H9 (cell line): ENCODE results near the gene PTOV1. TPM values are rescaled to one million over a fixed set of nuclear protein-coding genes. Genes with fewer than 3 reads are reported as not detected.

Experiments
- DNase-seq: peaks from one replicate; pipeline ENCODE4 v3.0.0-alpha.2; 2017
- H2AFZ ChIP-seq: one replicate; pipeline ENCODE4 v1.6.1; 2013; ENCODE audit warnings: mild to moderate bottlenecking, low read length, control low read depth, moderate library complexity
- H2AK5ac ChIP-seq: 2 replicates; pipeline ENCODE4 v1.6.1; 2013; ENCODE audit warnings: low read length, control low read depth, mixed read lengths; ENCODE audit not compliant: insufficient read length
- H2BK120ac ChIP-seq: one replicate; pipeline ENCODE4 v1.6.1; 2013; ENCODE audit warnings: low read depth, mild to moderate bottlenecking, low read length, control low read depth, inconsistent platforms; ENCODE audit not compliant: poor library complexity, severe bottlenecking
- H2BK12ac ChIP-seq: 2 replicates; pipeline ENCODE4 v1.6.1; 2013; ENCODE audit warnings: low read length, control low read depth, mixed read lengths, low read depth; ENCODE audit not compliant: insufficient read length
- H2BK15ac ChIP-seq: 2 replicates; pipeline ENCODE4 v1.6.1; 2013; ENCODE audit warnings: low read depth, low read length, control low read depth
- H2BK20ac ChIP-seq: one replicate; pipeline ENCODE4 v1.6.1; 2013; ENCODE audit warnings: low read depth, mild to moderate bottlenecking, low read length, control low read depth, inconsistent platforms; ENCODE audit not compliant: poor library complexity, severe bottlenecking
- H2BK5ac ChIP-seq: 2 replicates; pipeline ENCODE4 v1.6.1; 2013; ENCODE audit warnings: low read length, control low read depth, mixed read lengths; ENCODE audit not compliant: insufficient read length
- H3K14ac ChIP-seq: 2 replicates; pipeline ENCODE4 v1.6.1; 2013; ENCODE audit warnings: low read length, control low read depth; ENCODE audit not compliant: insufficient read depth
- H3K18ac ChIP-seq: 2 replicates; pipeline ENCODE4 v1.6.1; 2013; ENCODE audit warnings: low read depth, mild to moderate bottlenecking, mixed read lengths, low read length, control low read depth; ENCODE audit not compliant: insufficient read length
- H3K23ac ChIP-seq: 2 replicates; pipeline ENCODE4 v1.6.1; 2013; ENCODE audit warnings: low read length, control low read depth, mixed read lengths, low read depth; ENCODE audit not compliant: insufficient read length
- H3K23me2 ChIP-seq: 2 replicates; pipeline ENCODE4 v1.6.1; 2013; ENCODE audit warnings: low read depth, mild to moderate bottlenecking, mixed read lengths, low read length, control low read depth; ENCODE audit not compliant: insufficient read length, poor library complexity, severe bottlenecking
- H3K27ac ChIP-seq: 2 replicates; pipeline ENCODE4 v1.5.1; 2013; ENCODE audit warnings: low read length, control low read depth, mixed read lengths, low read depth; ENCODE audit not compliant: insufficient read length
- H3K27me3 ChIP-seq: 2 replicates; pipeline ENCODE4 v1.6.1; 2013; ENCODE audit warnings: low read length, control low read depth, inconsistent platforms; ENCODE audit not compliant: insufficient read depth
- H3K4ac ChIP-seq: 2 replicates; pipeline ENCODE4 v1.6.1; 2013; ENCODE audit warnings: low read depth, mild to moderate bottlenecking, control low read depth, inconsistent platforms, low read length, moderate library complexity
- H3K4me1 ChIP-seq: 2 replicates; pipeline ENCODE4 v1.6.1; 2013; ENCODE audit warnings: low read length, control low read depth, inconsistent platforms; ENCODE audit not compliant: insufficient read depth
- H3K4me2 ChIP-seq: 2 replicates; pipeline ENCODE4 v1.6.1; 2013; ENCODE audit warnings: low read length, control low read depth, mixed read lengths; ENCODE audit not compliant: insufficient read length, insufficient read depth
- H3K56ac ChIP-seq: 2 replicates; pipeline ENCODE4 v1.6.1; 2013; ENCODE audit warnings: low read depth, mild to moderate bottlenecking, mixed read lengths, low read length, control low read depth; ENCODE audit not compliant: insufficient read length
- H3K79me1 ChIP-seq: 2 replicates; pipeline ENCODE4 v1.6.1; 2013; ENCODE audit warnings: low read depth, mild to moderate bottlenecking, moderate library complexity, low read length, control low read depth, inconsistent platforms; ENCODE audit not compliant: insufficient read depth, poor library complexity, severe bottlenecking
- H3K79me2 ChIP-seq: 2 replicates; pipeline ENCODE4 v1.6.1; 2013; ENCODE audit warnings: low read length, control low read depth, inconsistent platforms; ENCODE audit not compliant: insufficient read depth
- H3K9ac ChIP-seq: 2 replicates; pipeline ENCODE4 v1.6.1; 2013; ENCODE audit warnings: low read length, control low read depth, mixed read lengths; ENCODE audit not compliant: insufficient read length; ENCODE audit errors: extremely low read depth
- H3K9me3 ChIP-seq: one replicate; pipeline ENCODE4 v1.6.1; 2013; ENCODE audit warnings: low read depth, low read length, inconsistent platforms; ENCODE audit not compliant: control insufficient read depth
- H3T11ph ChIP-seq: one replicate; pipeline ENCODE4 v1.6.1; 2013; ENCODE audit warnings: mild to moderate bottlenecking, low read length, control low read depth, inconsistent platforms
- H4K20me1 ChIP-seq: one replicate; pipeline ENCODE4 v1.6.1; 2013; ENCODE audit not compliant: control insufficient read depth, insufficient read length, insufficient read depth
- H4K5ac ChIP-seq: 2 replicates; pipeline ENCODE4 v1.6.1; 2013; ENCODE audit warnings: low read depth, mild to moderate bottlenecking, mixed read lengths, low read length, control low read depth; ENCODE audit not compliant: insufficient read length
- H4K8ac ChIP-seq: replicated peaks from 2 replicates; pipeline ENCODE4 v1.6.1; 2013; ENCODE audit warnings: low read length, control low read depth, mixed read lengths, low read depth; ENCODE audit not compliant: insufficient read length
- H4K91ac ChIP-seq: 2 replicates; pipeline ENCODE4 v1.6.1; 2013; ENCODE audit warnings: low read depth, mild to moderate bottlenecking, moderate library complexity, mixed read lengths, low read length, control low read depth; ENCODE audit not compliant: insufficient read length
- H3K27ac Mint-ChIP-seq, 3 experiments: 2 replicates in 2 of 3; 3 replicates in 1 of 3; pipeline ENCODE4 v1.8.0; 2020 to 2021; ENCODE audit warnings: mixed read lengths in 3 of 3, mild to moderate bottlenecking in 1 of 3, moderate library complexity in 1 of 3
- H3K27me3 Mint-ChIP-seq: 2 replicates; pipeline ENCODE4 v1.8.0; 2021; ENCODE audit warnings: low read depth, mild to moderate bottlenecking, moderate library complexity, mixed read lengths
- H3K36me3 Mint-ChIP-seq, 3 experiments: 2 replicates in 2 of 3; 3 replicates in 1 of 3; pipeline ENCODE4 v1.8.0; 2020 to 2021; ENCODE audit warnings: low read depth in 3 of 3, mixed read lengths in 3 of 3; ENCODE audit not compliant: insufficient read depth in 1 of 3
- H3K4me1 Mint-ChIP-seq, 2 experiments: 2 replicates each; pipeline ENCODE4 v1.8.0; 2020; ENCODE audit warnings: mixed read lengths in 2 of 2
- H3K4me3 Mint-ChIP-seq, 2 experiments: 2 replicates in 1 of 2; 3 replicates in 1 of 2; pipeline ENCODE4 v1.8.0; 2020 to 2021; ENCODE audit warnings: mild to moderate bottlenecking in 2 of 2, mixed read lengths in 2 of 2, moderate library complexity in 1 of 2
- H3K9me3 Mint-ChIP-seq, 2 experiments: 2 replicates in 1 of 2; 3 replicates in 1 of 2; pipeline ENCODE4 v1.8.0; 2020; ENCODE audit warnings: mild to moderate bottlenecking in 2 of 2, mixed read lengths in 2 of 2, moderate library complexity in 1 of 2
- WGBS: extraction: QIAGEN DNeasy Blood & Tissue Kit; methylation state at CpG from one replicate; pipeline ENCODE4 v1.1.7; 2013; ENCODE audit warnings: missing lambda C conversion rate, low lambda C conversion rate, mixed read lengths; ENCODE audit not compliant: insufficient read length; ENCODE audit errors: extremely low coverage; 5-methylcytosine and 5-hydroxymethylcytosine counted together
- total RNA-seq: library from RNA; stranded (reverse); gene quantifications from 2 replicates; pipeline ENCODE4 v1.2.1, GENCODE V29; 2021
- TF ChIP-seq, protein P1 (sequence below): fragments of 200-600 bp; sonication (generic); conservative IDR thresholded peaks from 3 replicates; pipeline ENCODE4 v1.8.0; 2021; ENCODE audit warnings: antibody characterized with exemption, mild to moderate bottlenecking

The PTOV1 gene
- total RNA-seq, 1 experiment from 2014 or later, result 309 TPM

DNA sequence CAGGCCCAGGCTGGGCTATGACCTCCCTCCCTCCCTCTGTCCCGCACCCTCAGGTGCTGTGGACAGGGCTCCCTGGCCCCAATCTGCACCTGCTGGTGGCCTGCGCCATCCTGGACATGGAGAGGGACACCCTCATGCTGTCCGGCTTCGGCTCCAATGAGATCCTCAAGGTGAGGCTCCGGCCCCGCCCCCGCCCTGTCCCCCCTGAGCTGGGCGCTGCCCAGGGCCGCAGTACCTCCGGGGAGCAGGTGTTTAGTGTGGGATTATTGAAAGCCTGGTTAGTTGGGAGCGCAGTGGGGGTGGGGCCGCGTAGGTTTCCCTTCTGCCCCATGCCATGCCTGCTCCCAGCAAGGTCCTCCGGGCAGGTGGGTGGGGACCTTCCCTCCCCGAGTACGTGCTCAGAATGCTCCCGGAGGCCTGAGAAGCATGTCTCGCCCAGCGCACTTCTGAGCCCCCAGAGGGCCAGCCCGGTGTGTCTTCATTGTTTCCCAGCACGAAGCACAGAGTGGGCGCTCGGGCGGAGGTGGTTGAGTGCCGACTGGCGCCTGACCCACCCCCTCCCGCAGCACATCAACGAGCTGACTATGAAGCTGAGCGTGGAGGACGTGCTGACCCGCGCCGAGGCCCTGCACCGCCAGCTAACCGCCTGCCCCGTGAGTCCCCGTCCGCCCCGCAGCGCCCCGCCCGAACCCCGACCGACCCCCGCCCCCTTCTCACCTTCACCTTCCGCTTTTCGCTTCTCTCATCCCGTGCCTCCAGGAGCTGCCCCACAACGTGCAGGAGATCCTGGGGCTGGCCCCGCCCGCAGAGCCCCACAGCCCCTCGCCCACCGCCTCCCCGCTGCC is 36.9 kb downstream of the PTOV1 start:
- H3K14ac ChIP-seq, result no peak overlapping the region
- no peaks in the 10 kb centered on the region for H3K79me1 ChIP-seq
- H3K9me3 ChIP-seq, result no peaks in the 10 kb centered on the region
- H2BK5ac ChIP-seq, result no peak overlapping the region
- H2BK20ac ChIP-seq, result no peak overlapping the region
- H3K27me3 ChIP-seq, result no peaks in the 10 kb centered on the region; the same call in 1 of the 2 replicates
- H2BK12ac ChIP-seq, result no peak overlapping the region
- H2AFZ ChIP-seq, result no peak overlapping the region
- no peak overlapping the region for H3K27ac ChIP-seq
- no peak overlapping the region for H4K5ac ChIP-seq
- no peak overlapping the region for H4K91ac ChIP-seq
- H2BK120ac ChIP-seq, result no peak overlapping the region
- H4K8ac ChIP-seq, result no peak overlapping the region
- TF ChIP-seq, protein P1, sequence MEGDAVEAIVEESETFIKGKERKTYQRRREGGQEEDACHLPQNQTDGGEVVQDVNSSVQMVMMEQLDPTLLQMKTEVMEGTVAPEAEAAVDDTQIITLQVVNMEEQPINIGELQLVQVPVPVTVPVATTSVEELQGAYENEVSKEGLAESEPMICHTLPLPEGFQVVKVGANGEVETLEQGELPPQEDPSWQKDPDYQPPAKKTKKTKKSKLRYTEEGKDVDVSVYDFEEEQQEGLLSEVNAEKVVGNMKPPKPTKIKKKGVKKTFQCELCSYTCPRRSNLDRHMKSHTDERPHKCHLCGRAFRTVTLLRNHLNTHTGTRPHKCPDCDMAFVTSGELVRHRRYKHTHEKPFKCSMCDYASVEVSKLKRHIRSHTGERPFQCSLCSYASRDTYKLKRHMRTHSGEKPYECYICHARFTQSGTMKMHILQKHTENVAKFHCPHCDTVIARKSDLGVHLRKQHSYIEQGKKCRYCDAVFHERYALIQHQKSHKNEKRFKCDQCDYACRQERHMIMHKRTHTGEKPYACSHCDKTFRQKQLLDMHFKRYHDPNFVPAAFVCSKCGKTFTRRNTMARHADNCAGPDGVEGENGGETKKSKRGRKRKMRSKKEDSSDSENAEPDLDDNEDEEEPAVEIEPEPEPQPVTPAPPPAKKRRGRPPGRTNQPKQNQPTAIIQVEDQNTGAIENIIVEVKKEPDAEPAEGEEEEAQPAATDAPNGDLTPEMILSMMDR, result no peak
- H3K4me1 ChIP-seq, result no peaks in the 10 kb centered on the region
- no peak overlapping the region for H3K18ac ChIP-seq
- Mint-ChIP-seq H3K4me3 (no peak overlapping the region), H3K27me3 (peaks cover 23% of the 10 kb centered on the region), H3K4me1 (peaks cover 3 to 20% of the 10 kb centered on the region in 2 experiments; a peak in 3 of 4 replicates), H3K9me3 (peaks cover 0 to 11% of the 10 kb centered on the region in 2 experiments; a peak in 1 of 5 replicates), H3K36me3 (peaks cover 32 to 43% (median 38%) of the 10 kb centered on the region in 3 experiments), H3K27ac (no peak overlapping the region)
- DNase-seq, result no peak
- H3K23me2 ChIP-seq, result peaks cover 3% of the 10 kb centered on the region
- H3K56ac ChIP-seq, result no peak overlapping the region
- H3T11ph ChIP-seq, result no peak overlapping the region
- WGBS, result no CpG with 5 or more reads among the region's 54 CpGs
- no peak overlapping the region for H2AK5ac ChIP-seq
- H3K79me2 ChIP-seq, result no peaks in the 10 kb centered on the region
- no peak overlapping the region for H3K23ac ChIP-seq
- no peak overlapping the region for H3K9ac ChIP-seq
- H3K4me2 ChIP-seq, result no peak overlapping the region
- no peak overlapping the region for H3K4ac ChIP-seq
- H2BK15ac ChIP-seq, result no peak overlapping the region
- peaks cover 5% of the 10 kb centered on the region for H4K20me1 ChIP-seq
